ENCODE data around the gene SLC4A8. TPM values are rescaled to one million over a fixed set of nuclear protein-coding genes. Genes with fewer than 3 reads are reported as not detected.
A peak's percentile ranks its signal among the peaks of the same experiment; 100 is the strongest.

SLC4A8 gene
- total RNA-seq, 1 experiment from 2014 or later = 26.3 TPM

GRCh38 chr12:51536159-51536558 is 111.5 kb downstream of the SLC4A8 start:
- H3K27me3 Mint-ChIP-seq (ENCODE audit: low read depth) = peaks cover 5% of the 10 kb centered on the region
- Histone ChIP-seq H2BK5ac (ENCODE audit: insufficient read length, low read length) (no peak overlapping the region), H3K27ac (ENCODE audit: insufficient read length, low read depth, low read length) (no peak overlapping the region), H2BK20ac (ENCODE audit: low read depth, low read length, poor library complexity, severe bottlenecking) (no peak overlapping the region), H3K23ac (ENCODE audit: insufficient read length, low read depth, low read length) (no peak overlapping the region), H3K56ac (ENCODE audit: insufficient read length, low read depth, low read length) (no peak overlapping the region), H4K8ac (replicated peaks; ENCODE audit: insufficient read length, low read depth, low read length) (no peak overlapping the region), H4K5ac (ENCODE audit: insufficient read length, low read depth, low read length) (no peak overlapping the region), H3K27me3 (ENCODE audit: insufficient read depth, low read length) (no peaks in the 10 kb centered on the region), H3T11ph (ENCODE audit: low read length) (no peak overlapping the region), H3K4me1 (ENCODE audit: insufficient read depth, low read length) (peaks cover 6% of the 10 kb centered on the region; the same call in 1 of the 2 replicates), H2AFZ (ENCODE audit: low read length) (no peak overlapping the region), H4K91ac (ENCODE audit: insufficient read length, low read depth, low read length) (no peak overlapping the region), H3K4ac (ENCODE audit: low read depth, low read length) (no peak overlapping the region), H2BK120ac (ENCODE audit: low read depth, low read length, poor library complexity, severe bottlenecking) (no peak overlapping the region), H2BK12ac (ENCODE audit: insufficient read length, low read depth, low read length) (no peak overlapping the region), H3K4me2 (ENCODE audit: insufficient read depth, insufficient read length, low read length) (no peak overlapping the region), H4K20me1 (ENCODE audit: control insufficient read depth, insufficient read depth, insufficient read length) (no peaks in the 10 kb centered on the region), H3K79me1 (ENCODE audit: insufficient read depth, low read depth, low read length, poor library complexity, severe bottlenecking) (no peaks in the 10 kb centered on the region), H3K23me2 (ENCODE audit: insufficient read length, low read depth, low read length, poor library complexity, severe bottlenecking) (peaks cover 3% of the 10 kb centered on the region), H3K18ac (ENCODE audit: insufficient read length, low read depth, low read length) (no peak overlapping the region), H3K79me2 (ENCODE audit: insufficient read depth, low read length) (no peaks in the 10 kb centered on the region), H2BK15ac (ENCODE audit: low read depth, low read length) (no peak overlapping the region), H3K9ac (ENCODE audit: extremely low read depth, insufficient read length, low read length) (no peak overlapping the region), H3K9me3 (ENCODE audit: control insufficient read depth, low read depth, low read length) (no peaks in the 10 kb centered on the region), H3K14ac (ENCODE audit: insufficient read depth, low read length) (no peak overlapping the region), H2AK5ac (ENCODE audit: insufficient read length, low read length) (no peak overlapping the region)
- H3K4me3 Mint-ChIP-seq = no peak overlapping the region
- H3K4me1 Mint-ChIP-seq = peaks cover 39 to 41% of the 10 kb centered on the region in 2 experiments
- DNase-seq = no peak
- TF ChIP-seq CTCF (conservative IDR thresholded peaks at IDR 0.05) = peak; percentile 49; the same call in 2 of the 3 replicates
- no peaks in the 10 kb centered on the region for H3K9me3 Mint-ChIP-seq
- WGBS (ENCODE audit: extremely low coverage, insufficient read length, low lambda C conversion rate) = no CpG with 5 or more reads among the region's 3 CpGs
- no peak overlapping the region; a peak in 1 of 7 replicates for H3K27ac Mint-ChIP-seq
- H3K36me3 Mint-ChIP-seq (ENCODE audit: insufficient read depth in 1 of 3, low read depth in 3 of 3) = no peaks in the 10 kb centered on the region

Data from H9 (cell line).